GM08714 (cell line): Measurements from ENCODE around the gene SIGLEC7.

Experiments used
- H3K4me3 ChIP-seq: fragments of 200-500 bp; sonication (Bioruptor generic); 2 replicates; pipeline ENCODE4 v1.5.1; 2014; ENCODE audit warnings: mild to moderate bottlenecking, low read length, inconsistent platforms
- ZNF274 ChIP-seq: IDR thresholded peaks from 2 replicates; pipeline ENCODE4 v1.6.1; 2012; ENCODE audit warnings: mild to moderate bottlenecking, low read depth, low read length

The SIGLEC7 gene

GRCh38 chr19:51107406-51108065 lies 34.6 kb upstream of the SIGLEC7 start:
- peak overlapping the region; percentile 83 for H3K4me3 ChIP-seq
- TF ChIP-seq ZNF274 = no peak

- no peak for TF ChIP-seq ZNF274
- peak within 1 kb of the TSS; percentile 83 for H3K4me3 ChIP-seq
Measured at GRCh38 chr19:51108066-51108804, 33.9 kb upstream of the SIGLEC7 start, which contains the start of gene CTU1. Gene CTU1 (minus strand): TSS chr19:51108409. CDS start chr19:51104569, 3,840 bp downstream.

GRCh38 chr19:51108805-51109146 lies 33.3 kb upstream of the SIGLEC7 start:
- peak overlapping the region; percentile 50; the same call in 1 of the 2 replicates for H3K4me3 ChIP-seq
- TF ChIP-seq ZNF274 = no peak

- no peak overlapping the region for H3K4me3 ChIP-seq
- TF ChIP-seq ZNF274 = no peak
Measured at GRCh38 chr19:51110666-51110971, 31.5 kb upstream of the SIGLEC7 start.

- no peak overlapping the region for H3K4me3 ChIP-seq
- TF ChIP-seq ZNF274 = no peak
Measured at GRCh38 chr19:51111606-51112005, 30.5 kb upstream of the SIGLEC7 start.

- H3K4me3 ChIP-seq = no peak overlapping the region
- no peak for TF ChIP-seq ZNF274
Measured at GRCh38 chr19:51114087-51114729, 27.9 kb upstream of the SIGLEC7 start.

- no peak for TF ChIP-seq ZNF274
Measured at GRCh38 chr19:51116736-51117286, 25.3 kb upstream of the SIGLEC7 start.

GRCh38 chr19:51119101-51119500 lies 23.0 kb upstream of the SIGLEC7 start:
- TF ChIP-seq ZNF274 = no peak
- H3K4me3 ChIP-seq = no peak overlapping the region

More at GRCh38 chr19:51116736-51117286, 25.3 kb upstream of the SIGLEC7 start:
- H3K4me3 ChIP-seq = no peak overlapping the region

GRCh38 chr19:51119611-51120010 lies 22.5 kb upstream of the SIGLEC7 start:
- no peak for TF ChIP-seq ZNF274
- H3K4me3 ChIP-seq = no peak overlapping the region

- no peak overlapping the region for H3K4me3 ChIP-seq
- no peak for TF ChIP-seq ZNF274
Measured at GRCh38 chr19:51120160-51120559, 21.9 kb upstream of the SIGLEC7 start.

- no peak for TF ChIP-seq ZNF274
- no peak overlapping the region for H3K4me3 ChIP-seq
Measured at GRCh38 chr19:51121257-51121656, 20.8 kb upstream of the SIGLEC7 start.

- TF ChIP-seq ZNF274 = no peak
- no peak overlapping the region for H3K4me3 ChIP-seq
Measured at GRCh38 chr19:51122112-51122981, 19.8 kb upstream of the SIGLEC7 start.

- no peak for TF ChIP-seq ZNF274
- no peak overlapping the region for H3K4me3 ChIP-seq
Measured at GRCh38 chr19:51123381-51123800, 18.7 kb upstream of the SIGLEC7 start.

- H3K4me3 ChIP-seq = no peak overlapping the region
- no peak for TF ChIP-seq ZNF274
Measured at GRCh38 chr19:51123802-51124201, 18.3 kb upstream of the SIGLEC7 start.
